Esophagus squamous epithelium (tissue), 5 donors: ENCODE data around the gene RARRES1. TPM values are rescaled to one million over a fixed set of nuclear protein-coding genes. Genes with fewer than 3 reads are reported as not detected.

Source experiments
- DNase-seq: peaks from one replicate; lab custom pipeline; 2025; lab: John Stamatoyannopoulos, UW
- H3K27ac ChIP-seq, 4 donors: fragments of 200-600 bp; sonication (generic); one replicate each; pipeline ENCODE4 v1.5.1; 2016 to 2019; ENCODE audit warnings: mild to moderate bottlenecking in 1 of 4
- H3K27me3 ChIP-seq, 4 donors: fragments of 200-600 bp; sonication (generic); 1 replicate in 3 of 4; 2 replicates in 1 of 4; pipeline versions ENCODE4 v1.5.1 to v1.6.0; 2017 to 2021; ENCODE audit warnings: antibody characterized with exemption in 1 of 4
- H3K36me3 ChIP-seq, 3 donors: fragments of 200-600 bp; sonication (generic); one replicate each; pipeline ENCODE4 v1.5.1; 2016 to 2019
- H3K4me1 ChIP-seq, 3 donors: fragments of 200-600 bp; sonication (generic); one replicate each; pipeline ENCODE4 v1.5.1; 2017 to 2019
- H3K4me3 ChIP-seq, 4 donors: fragments of 200-600 bp; sonication (generic); 1 replicate in 3 of 4; 2 replicates in 1 of 4; pipeline ENCODE4 v1.5.1; 2016 to 2019; ENCODE audit warnings: mild to moderate bottlenecking in 2 of 4, moderate library complexity in 1 of 4
- H3K9me3 ChIP-seq, 3 donors: fragments of 200-600 bp; sonication (generic); one replicate each; pipeline ENCODE4 v1.5.1; 2016 to 2019
- POLR2A ChIP-seq, 4 donors: fragments of 450-650 bp; IDR thresholded peaks; one replicate each; pipeline ENCODE4 v1.6.1; 2017; ENCODE audit warnings: antibody characterized with exemption in 4 of 4, mild to moderate bottlenecking in 4 of 4, moderate library complexity in 3 of 4
- WGBS, 2 donors: methylation state at CpG; one replicate each; pipeline ENCODE4 v1.1.5; 2018; 5-methylcytosine and 5-hydroxymethylcytosine counted together
- intact Hi-C: fragments of 100-400 bp; cut with DNase I; formaldehyde crosslinking; loops from one replicate; pipeline ENCODE4 v1.15.0; 2022
- small RNA-seq, 4 donors: library from RNA; depleted of rRNA; stranded (forward); fragments of <200 nt; gene quantifications; one replicate each; pipeline ENCODE3, GENCODE V24; 2016
- total RNA-seq, 4 donors: library from RNA; depleted of rRNA; stranded (reverse); fragments of >200 nt; gene quantifications; one replicate each; pipeline ENCODE4 v1.1.0, GENCODE V29; 2016
- TF ChIP-seq, protein P1 (sequence below), 6 experiments: fragments of 450-650 bp in 4 of 6; fragments of 200-600 bp in 2 of 6; sonication (generic) in 2 of 6; IDR thresholded peaks; one replicate each; pipeline ENCODE4 v1.5.1; 2016 to 2019; ENCODE audit warnings: antibody characterized with exemption in 6 of 6, mild to moderate bottlenecking in 4 of 6, moderate library complexity in 4 of 6
- donor health status: DM: yes; HTN: yes; CAD: no.

The RARRES1 gene
- total RNA-seq, 4 donors from 2014 or later = 1.4 to 53.3 (median 6.4) TPM

DNA sequence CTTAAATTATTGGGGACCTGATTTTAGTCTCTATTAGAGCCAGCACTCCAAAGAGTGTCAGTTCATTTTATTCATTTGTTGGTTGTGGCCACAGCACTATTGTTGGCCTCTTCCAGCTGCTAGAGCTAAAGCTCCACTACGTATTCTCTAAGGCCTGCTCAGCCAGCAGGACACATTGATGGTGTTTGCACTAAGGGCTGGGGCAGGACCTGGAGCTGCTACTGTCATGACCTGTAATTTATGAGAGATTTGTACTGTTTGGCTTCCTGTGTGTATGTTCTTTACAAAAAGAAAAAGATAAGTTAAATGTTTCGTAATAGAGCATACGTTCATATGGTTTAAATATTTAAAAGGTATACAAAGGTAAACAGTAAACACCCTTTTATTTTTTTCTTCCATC lies 79.8 kb downstream of the RARRES1 start:
- H3K27ac ChIP-seq = no peak overlapping the region
- no peaks in the 10 kb centered on the region for H3K27me3 ChIP-seq
- 69 to 85% methylated on average over 3 of the region's 3 CpGs for WGBS, 2 donors
- H3K9me3 ChIP-seq = no peaks in the 10 kb centered on the region
- no peak for TF ChIP-seq POLR2A (IDR thresholded peaks at IDR 0.05)
- TF ChIP-seq, protein P1, sequence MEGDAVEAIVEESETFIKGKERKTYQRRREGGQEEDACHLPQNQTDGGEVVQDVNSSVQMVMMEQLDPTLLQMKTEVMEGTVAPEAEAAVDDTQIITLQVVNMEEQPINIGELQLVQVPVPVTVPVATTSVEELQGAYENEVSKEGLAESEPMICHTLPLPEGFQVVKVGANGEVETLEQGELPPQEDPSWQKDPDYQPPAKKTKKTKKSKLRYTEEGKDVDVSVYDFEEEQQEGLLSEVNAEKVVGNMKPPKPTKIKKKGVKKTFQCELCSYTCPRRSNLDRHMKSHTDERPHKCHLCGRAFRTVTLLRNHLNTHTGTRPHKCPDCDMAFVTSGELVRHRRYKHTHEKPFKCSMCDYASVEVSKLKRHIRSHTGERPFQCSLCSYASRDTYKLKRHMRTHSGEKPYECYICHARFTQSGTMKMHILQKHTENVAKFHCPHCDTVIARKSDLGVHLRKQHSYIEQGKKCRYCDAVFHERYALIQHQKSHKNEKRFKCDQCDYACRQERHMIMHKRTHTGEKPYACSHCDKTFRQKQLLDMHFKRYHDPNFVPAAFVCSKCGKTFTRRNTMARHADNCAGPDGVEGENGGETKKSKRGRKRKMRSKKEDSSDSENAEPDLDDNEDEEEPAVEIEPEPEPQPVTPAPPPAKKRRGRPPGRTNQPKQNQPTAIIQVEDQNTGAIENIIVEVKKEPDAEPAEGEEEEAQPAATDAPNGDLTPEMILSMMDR (IDR thresholded peaks at IDR 0.05) = no peak
- DNase-seq = no peak
- H3K36me3 ChIP-seq = peaks cover 0 to 100% (median 5%) of the 10 kb centered on the region in 3 donors
- intact Hi-C loops = no loop called here
- H3K4me3 ChIP-seq = no peak overlapping the region
- H3K4me1 ChIP-seq = no peaks in the 10 kb centered on the region

DNA sequence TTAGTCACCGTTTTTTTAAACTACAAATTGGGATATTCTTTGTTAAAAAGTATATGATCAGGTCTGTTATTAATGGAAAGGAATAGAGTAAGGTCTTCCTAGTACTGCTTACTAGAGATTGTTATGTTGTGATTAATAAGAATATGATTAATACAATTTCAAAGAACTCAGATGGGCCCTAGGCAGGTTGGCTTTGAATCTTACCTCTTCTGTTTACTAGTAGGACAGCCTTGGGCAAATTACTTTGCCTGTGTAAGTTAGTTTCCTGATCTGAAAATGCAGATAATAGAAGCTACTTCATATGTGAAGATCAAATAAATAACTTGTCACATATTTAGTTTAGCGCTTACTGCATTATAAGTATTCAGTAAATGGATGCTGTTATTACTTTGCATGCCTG lies 81.1 kb downstream of the RARRES1 start:
- H3K27ac ChIP-seq = no peak overlapping the region
- 91 to 96% methylated on average over 2 of the region's 2 CpGs for WGBS, 2 donors
- no peaks in the 10 kb centered on the region for H3K9me3 ChIP-seq
- H3K27me3 ChIP-seq = no peaks in the 10 kb centered on the region
- TF ChIP-seq, protein P1 (IDR thresholded peaks at IDR 0.05) = no peak
- no peak for TF ChIP-seq POLR2A (IDR thresholded peaks at IDR 0.05)
- intact Hi-C loops = no loop called here
- DNase-seq = no peak
- peaks cover 0 to 8% (median 0%) of the 10 kb centered on the region in 3 donors for H3K4me1 ChIP-seq
- peaks cover 0 to 100% (median 5%) of the 10 kb centered on the region in 3 donors for H3K36me3 ChIP-seq
- H3K4me3 ChIP-seq = no peak overlapping the region

DNA sequence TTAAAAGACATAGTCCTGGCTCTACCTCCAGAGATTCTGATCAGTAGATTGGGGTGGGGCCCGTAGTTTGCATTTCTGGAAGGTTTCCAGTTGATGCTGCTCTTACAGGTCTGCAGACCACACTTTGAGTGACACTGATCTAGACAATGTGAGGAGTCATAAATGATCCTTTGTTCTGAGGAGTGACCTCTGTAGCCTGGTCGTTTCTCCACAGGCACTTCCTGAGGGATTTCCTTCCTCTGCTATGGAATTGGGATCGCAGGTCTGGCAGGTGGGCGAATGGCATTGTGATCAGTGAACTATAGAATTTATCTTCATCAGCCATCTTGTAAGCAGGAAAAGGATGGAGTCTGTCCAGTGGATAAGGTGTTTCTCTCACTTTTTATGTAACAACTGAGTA lies 82.5 kb downstream of the RARRES1 start:
- TF ChIP-seq, protein P1 (IDR thresholded peaks at IDR 0.05) = no peak
- no peak for TF ChIP-seq POLR2A (IDR thresholded peaks at IDR 0.05)

More for the DNA sequence above, 82.5 kb downstream of the RARRES1 start:
- Histone ChIP-seq H3K4me3 (no peak overlapping the region), H3K4me1 (peaks cover 0 to 22% (median 7%) of the 10 kb centered on the region in 3 donors), H3K27ac (no peak overlapping the region), H3K9me3 (no peaks in the 10 kb centered on the region), H3K36me3 (peaks cover 0 to 89% (median 5%) of the 10 kb centered on the region in 3 donors), H3K27me3 (no peaks in the 10 kb centered on the region)
- DNase-seq = no peak
- 36 to 62% methylated on average over 4 of the region's 4 CpGs for WGBS, 2 donors
- intact Hi-C loops = no loop called here

Small RNA genes within 50 kb of the gene (small RNA-seq; reads per million reads assigned to genes)
- gene AC080013.6 = 0 reads per million in 4 donors

Other genes with a start within 250 kb of the RARRES1 start
- 1 to 10 TPM; 1.3 to 5.9 (median 1.7) TPM for gene MLF1, start 161.3 kb downstream of the RARRES1 start, total RNA-seq
- 10 to 100 TPM; 23.8 to 59.7 (median 47.2) TPM for gene GFM1, start 87.9 kb downstream of the RARRES1 start, total RNA-seq
- gene LXN, start 59.8 kb downstream of the RARRES1 start, total RNA-seq = 10 to 100 TPM in 2 of 4 donors, 1 to 10 TPM in 2; 4.7 to 11.1 (median 9.6) TPM
- gene MFSD1, start 69.6 kb upstream of the RARRES1 start, total RNA-seq = 100 to 1,000 TPM in 2 of 4 donors, 10 to 100 TPM in 2; 72.7 to 108 (median 98.2) TPM